ENCODE measurements around the gene ADAMTS5.

DNA sequence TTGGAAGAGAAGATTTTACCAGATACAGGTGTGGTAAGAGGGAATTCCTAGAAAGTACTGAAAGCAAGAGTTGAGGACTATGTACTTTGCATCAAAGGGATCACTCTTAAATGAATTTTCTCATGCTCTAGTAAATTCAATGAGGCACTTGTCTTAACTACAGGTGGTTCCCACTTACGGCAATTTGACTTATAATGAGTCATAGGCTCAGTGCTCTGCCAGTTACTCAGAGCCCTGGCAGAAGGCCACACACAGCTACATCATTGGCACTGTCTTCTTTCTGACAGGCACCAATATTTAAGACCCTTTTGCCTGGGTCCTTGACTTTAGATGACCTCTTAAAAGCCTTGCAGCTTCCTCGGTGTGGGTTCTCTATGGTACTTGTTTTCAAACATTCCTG lies 15.9 kb upstream of the ADAMTS5 start:
- TF ChIP-seq CTCF (IDR thresholded peaks at IDR 0.05): no peak
- no peak for TF ChIP-seq ZFX (IDR thresholded peaks at IDR 0.05; ENCODE audit: borderline replicate concordance)
